ENCODE data around the gene DDC. TPM values are rescaled to one million over a fixed set of nuclear protein-coding genes. Genes with fewer than 3 reads are reported as not detected.

DDC gene
- total and polyA plus RNA-seq, 2 donors (not counting 3 experiments of a cell fraction or from before 2014, with no cell fraction given): not detected

DNA sequence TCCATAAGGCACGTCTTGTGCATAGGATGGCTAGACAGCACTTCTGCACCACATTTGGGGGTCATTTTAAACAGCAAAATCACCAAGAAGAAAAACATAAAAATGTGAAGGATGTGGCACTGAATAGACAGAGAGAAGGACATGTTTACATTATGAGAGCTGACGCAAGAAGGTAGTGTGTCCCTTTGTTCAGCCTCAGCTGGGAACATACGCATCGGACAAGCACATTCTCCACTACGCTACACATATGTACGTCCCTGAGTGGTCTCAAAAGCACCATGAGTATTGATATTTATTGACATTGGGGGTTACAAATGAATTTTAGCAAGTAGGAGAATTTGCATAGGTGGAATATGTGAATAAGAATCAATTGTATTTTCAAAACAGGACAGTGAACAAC, 20.2 kb downstream of the DDC start:
- no peaks in the 10 kb centered on the region for H3K9me1 ChIP-seq (replicated peaks; ENCODE audit: control insufficient read depth, extremely low read depth, insufficient read depth, low read length)
- no peaks in the 10 kb centered on the region for H3K4me1 ChIP-seq (ENCODE audit: control insufficient read depth, extremely low read depth, insufficient read depth, low read length)
- intact Hi-C loops (cut with micrococcal nuclease) (no loop called here), dilution Hi-C loops (cut with MboI; ENCODE audit: extremely low pct_ligation_motif_present, low sequenced_read_pairs) (no loop called here)
- H4K20me1 ChIP-seq (replicated peaks; ENCODE audit: control insufficient read depth, extremely low read depth, insufficient read depth, low read length): no peaks in the 10 kb centered on the region
- CTCF ChIA-PET: no interaction called here
- H3K79me2 ChIP-seq (ENCODE audit: control insufficient read depth, insufficient read depth, low read length): no peaks in the 10 kb centered on the region
- BruUV-seq (replicated peaks): no TSS peak
- H3K9me3 ChIP-seq (replicated peaks; ENCODE audit: control insufficient read depth, insufficient read depth, low read length): no peaks in the 10 kb centered on the region
- POLR2A ChIA-PET: no interaction called here
- FAIRE-seq (no peak), DNase-seq (ENCODE audit: low read depth, low spot score) (no peak)
- no peak overlapping the region for H3K9ac ChIP-seq (replicated peaks; ENCODE audit: extremely low read depth, insufficient read depth, low read length)
- no peak overlapping the region for H3K4me3 ChIP-seq (replicated peaks in 1 of 3; ENCODE audit: insufficient read depth in 1 of 3, low read depth in 1 of 3, low read length in 3 of 3)
- H3K4me2 ChIP-seq (ENCODE audit: insufficient read depth, low read length): no peak overlapping the region
- no peak overlapping the region for H3K27ac ChIP-seq (ENCODE audit: insufficient read depth, low read depth, low read length)
- no peaks in the 10 kb centered on the region for H3K36me3 ChIP-seq (ENCODE audit: control insufficient read depth in 2 of 2, extremely low read depth in 1 of 2, insufficient read depth in 2 of 2, low read length in 2 of 2)
- TF ChIP-seq GATA2 (IDR thresholded peaks at IDR 0.05; ENCODE audit: insufficient read depth, insufficient read length, low read depth, low read length): no peak
- no peak for TF ChIP-seq MAX (IDR thresholded peaks at IDR 0.05; ENCODE audit: insufficient read depth, insufficient read length)
- no peak for TF ChIP-seq FOS (IDR thresholded peaks at IDR 0.05; ENCODE audit: borderline replicate concordance, insufficient read depth, low read length)
- TF ChIP-seq POLR2AphosphoS5 (IDR thresholded peaks at IDR 0.05; ENCODE audit: insufficient read depth, low read depth, low read length): no peak
- TF ChIP-seq POLR2A (IDR thresholded peaks at IDR 0.05; ENCODE audit: low read depth, low read length): no peak
- no peak for TF ChIP-seq MYC (IDR thresholded peaks at IDR 0.05; ENCODE audit: low read depth, low read length)
- no peak for TF ChIP-seq JUN (IDR thresholded peaks at IDR 0.05; ENCODE audit: borderline replicate concordance, insufficient read depth, insufficient read length, low read depth)
- TF ChIP-seq EZH2 (IDR thresholded peaks at IDR 0.05; ENCODE audit: borderline replicate concordance, low read depth, low read length, severe bottlenecking): no peak
- TF ChIP-seq, protein P1, sequence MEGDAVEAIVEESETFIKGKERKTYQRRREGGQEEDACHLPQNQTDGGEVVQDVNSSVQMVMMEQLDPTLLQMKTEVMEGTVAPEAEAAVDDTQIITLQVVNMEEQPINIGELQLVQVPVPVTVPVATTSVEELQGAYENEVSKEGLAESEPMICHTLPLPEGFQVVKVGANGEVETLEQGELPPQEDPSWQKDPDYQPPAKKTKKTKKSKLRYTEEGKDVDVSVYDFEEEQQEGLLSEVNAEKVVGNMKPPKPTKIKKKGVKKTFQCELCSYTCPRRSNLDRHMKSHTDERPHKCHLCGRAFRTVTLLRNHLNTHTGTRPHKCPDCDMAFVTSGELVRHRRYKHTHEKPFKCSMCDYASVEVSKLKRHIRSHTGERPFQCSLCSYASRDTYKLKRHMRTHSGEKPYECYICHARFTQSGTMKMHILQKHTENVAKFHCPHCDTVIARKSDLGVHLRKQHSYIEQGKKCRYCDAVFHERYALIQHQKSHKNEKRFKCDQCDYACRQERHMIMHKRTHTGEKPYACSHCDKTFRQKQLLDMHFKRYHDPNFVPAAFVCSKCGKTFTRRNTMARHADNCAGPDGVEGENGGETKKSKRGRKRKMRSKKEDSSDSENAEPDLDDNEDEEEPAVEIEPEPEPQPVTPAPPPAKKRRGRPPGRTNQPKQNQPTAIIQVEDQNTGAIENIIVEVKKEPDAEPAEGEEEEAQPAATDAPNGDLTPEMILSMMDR (IDR thresholded peaks at IDR 0.05; ENCODE audit: extremely low read depth in 1 of 2, insufficient read depth in 1 of 2, low read depth in 1 of 2, low read length in 2 of 2): no peak
- peaks cover 4 to 7% of the 10 kb centered on the region in 2 experiments for H3K27me3 ChIP-seq (ENCODE audit: control insufficient read depth in 2 of 2, insufficient read depth in 2 of 2, low read length in 2 of 2)
- no peak overlapping the region for H2AFZ ChIP-seq (ENCODE audit: low read depth, low read length)
